Measurements from ENCODE around the gene TK2. TPM values are rescaled to one million over a fixed set of nuclear protein-coding genes. Genes with fewer than 3 reads are reported as not detected.

TK2 gene
- total RNA-seq, 1 donor: 38.9 TPM

DNA sequence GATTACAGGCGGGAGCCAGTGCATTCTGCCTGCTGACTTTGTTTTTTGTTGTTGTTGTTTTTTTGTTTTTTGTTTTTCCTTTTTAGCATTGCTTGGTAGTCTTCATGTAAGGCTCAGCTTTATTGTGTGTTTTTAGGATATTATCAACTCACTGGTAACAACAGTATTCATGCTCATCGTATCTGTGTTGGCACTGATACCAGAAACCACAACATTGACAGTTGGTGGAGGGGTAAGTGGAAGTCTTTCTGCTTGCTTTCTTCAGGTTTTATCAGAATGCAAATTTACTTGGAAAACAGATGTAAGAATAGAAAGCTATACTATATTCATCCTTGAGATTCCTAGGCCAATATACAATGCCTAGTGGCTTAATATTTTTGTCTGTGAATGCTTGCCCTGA lies 13.1 kb upstream of the TK2 start:
- TF ChIP-seq, protein P1, sequence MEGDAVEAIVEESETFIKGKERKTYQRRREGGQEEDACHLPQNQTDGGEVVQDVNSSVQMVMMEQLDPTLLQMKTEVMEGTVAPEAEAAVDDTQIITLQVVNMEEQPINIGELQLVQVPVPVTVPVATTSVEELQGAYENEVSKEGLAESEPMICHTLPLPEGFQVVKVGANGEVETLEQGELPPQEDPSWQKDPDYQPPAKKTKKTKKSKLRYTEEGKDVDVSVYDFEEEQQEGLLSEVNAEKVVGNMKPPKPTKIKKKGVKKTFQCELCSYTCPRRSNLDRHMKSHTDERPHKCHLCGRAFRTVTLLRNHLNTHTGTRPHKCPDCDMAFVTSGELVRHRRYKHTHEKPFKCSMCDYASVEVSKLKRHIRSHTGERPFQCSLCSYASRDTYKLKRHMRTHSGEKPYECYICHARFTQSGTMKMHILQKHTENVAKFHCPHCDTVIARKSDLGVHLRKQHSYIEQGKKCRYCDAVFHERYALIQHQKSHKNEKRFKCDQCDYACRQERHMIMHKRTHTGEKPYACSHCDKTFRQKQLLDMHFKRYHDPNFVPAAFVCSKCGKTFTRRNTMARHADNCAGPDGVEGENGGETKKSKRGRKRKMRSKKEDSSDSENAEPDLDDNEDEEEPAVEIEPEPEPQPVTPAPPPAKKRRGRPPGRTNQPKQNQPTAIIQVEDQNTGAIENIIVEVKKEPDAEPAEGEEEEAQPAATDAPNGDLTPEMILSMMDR (IDR thresholded peaks at IDR 0.05; ENCODE audit: insufficient read depth, low read depth, low read length): no peak
- no peak overlapping the region for H3K4me3 ChIP-seq (ENCODE audit: low read depth, low read length)
- no peak for DNase-seq (ENCODE audit: low read depth)

DNA sequence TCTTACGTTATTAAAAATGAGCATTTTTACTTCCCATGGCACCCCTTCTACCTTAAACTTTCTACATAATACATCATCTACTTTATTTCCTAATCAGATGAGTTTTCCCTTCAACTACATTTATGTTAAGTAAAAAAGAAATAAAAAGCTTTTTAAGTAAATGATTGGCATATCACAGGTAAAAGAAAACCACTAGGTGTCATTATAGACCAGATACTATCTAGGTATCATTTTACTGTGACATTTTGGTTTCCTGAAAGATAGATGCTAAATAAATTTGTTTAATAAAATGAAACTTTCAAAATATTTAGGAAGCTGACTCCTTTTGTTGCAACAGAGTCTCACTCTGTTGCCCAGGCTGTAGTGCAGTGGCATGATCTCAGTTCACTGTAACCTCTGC lies 12.5 kb upstream of the TK2 start:
- TF ChIP-seq, protein P1 (IDR thresholded peaks at IDR 0.05; ENCODE audit: insufficient read depth, low read depth, low read length): no peak
- no peak overlapping the region for H3K4me3 ChIP-seq (ENCODE audit: low read depth, low read length)
- no peak for DNase-seq (ENCODE audit: low read depth)

DNA sequence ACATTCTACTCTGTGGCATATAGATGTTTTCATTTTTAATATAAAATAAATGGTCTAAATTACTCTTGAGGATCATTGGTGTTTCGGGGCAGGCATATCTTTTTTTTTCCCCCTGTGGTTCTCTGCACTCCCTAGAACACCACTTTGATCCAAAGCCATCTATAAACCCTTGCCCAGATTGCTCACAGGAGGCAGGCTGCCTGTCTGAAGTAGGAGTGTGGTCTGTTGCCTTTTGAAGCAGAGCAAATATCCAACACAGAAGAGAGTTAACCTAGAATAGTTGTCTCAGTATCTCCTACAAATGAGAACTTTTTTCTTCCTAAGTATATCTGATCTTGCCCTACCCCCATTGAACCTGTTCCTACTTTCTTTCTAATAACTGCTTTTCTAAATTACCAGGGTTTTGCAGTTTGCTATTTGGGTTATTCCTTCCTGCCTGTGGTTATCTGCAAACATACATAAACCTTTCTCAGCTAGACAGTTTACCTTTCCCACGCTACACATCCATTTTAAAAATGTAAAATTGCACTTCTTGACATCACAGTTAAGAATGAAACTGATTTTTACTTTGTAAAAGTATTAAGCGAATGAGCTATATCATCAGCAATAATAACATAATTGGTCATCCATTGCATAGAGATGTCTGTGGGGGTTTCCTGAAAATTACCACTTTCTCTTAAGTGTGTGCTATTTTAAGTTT lies 11.6 kb upstream of the TK2 start:
- DNase-seq (ENCODE audit: low read depth): no peak
- H3K4me3 ChIP-seq (ENCODE audit: low read depth, low read length): no peak overlapping the region
- TF ChIP-seq, protein P1 (IDR thresholded peaks at IDR 0.05; ENCODE audit: insufficient read depth, low read depth, low read length): no peak

DNA sequence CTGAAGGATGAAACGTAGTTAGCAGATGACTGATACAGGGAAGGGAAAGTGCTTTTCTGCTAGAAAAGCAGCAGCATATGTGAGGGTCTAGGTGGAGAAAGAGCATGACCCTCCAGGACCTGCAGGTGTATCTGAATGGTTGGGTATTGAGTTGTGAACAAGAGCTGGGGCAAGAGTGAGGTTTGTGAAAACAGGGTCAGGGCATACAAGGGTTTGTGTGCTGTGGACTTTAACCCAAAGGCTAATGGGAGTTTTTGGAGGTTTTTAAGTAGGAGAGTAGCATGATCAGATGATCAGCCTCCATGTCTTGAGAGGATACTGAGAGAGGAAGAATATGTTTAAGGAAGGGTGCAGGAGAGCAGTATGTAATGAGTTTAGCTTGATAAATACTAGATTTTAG lies 10.2 kb upstream of the TK2 start:
- H3K4me3 ChIP-seq (ENCODE audit: low read depth, low read length): no peak overlapping the region
- TF ChIP-seq, protein P1 (IDR thresholded peaks at IDR 0.05; ENCODE audit: insufficient read depth, low read depth, low read length): no peak
- DNase-seq (ENCODE audit: low read depth): no peak

DNA sequence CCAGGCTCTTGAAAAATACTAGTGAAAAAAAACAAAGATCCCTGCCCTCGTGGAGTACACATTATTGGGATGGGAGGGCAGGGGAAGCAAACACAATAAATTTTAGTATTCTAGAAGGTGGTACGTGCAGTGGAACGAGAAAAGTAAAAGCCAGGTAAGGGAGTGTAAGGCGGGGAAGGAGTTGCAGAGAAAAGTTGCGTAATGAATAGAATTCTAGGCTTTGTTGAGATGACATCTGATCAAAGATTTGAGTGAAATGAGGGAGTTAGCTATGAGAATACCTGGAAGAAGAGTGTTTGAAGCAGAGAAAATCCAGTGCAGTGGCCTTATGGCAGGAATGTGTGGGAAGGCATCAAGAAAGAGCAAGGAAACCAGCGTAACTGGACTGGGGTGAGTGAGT lies 4.6 kb upstream of the TK2 start:
- TF ChIP-seq, protein P1 (IDR thresholded peaks at IDR 0.05; ENCODE audit: insufficient read depth, low read depth, low read length): no peak
- H3K4me3 ChIP-seq (ENCODE audit: low read depth, low read length): no peak overlapping the region
- DNase-seq (ENCODE audit: low read depth): no peak

- H3K4me3 ChIP-seq (ENCODE audit: low read depth, low read length): no peak overlapping the region
- no peak for DNase-seq (ENCODE audit: low read depth)
- TF ChIP-seq, protein P1 (IDR thresholded peaks at IDR 0.05; ENCODE audit: insufficient read depth, low read depth, low read length): no peak
Measured at GRCh38 chr16:66554021-66554420, 4.1 kb upstream of the TK2 start.

- no peak for DNase-seq (ENCODE audit: low read depth)
- TF ChIP-seq, protein P1 (IDR thresholded peaks at IDR 0.05; ENCODE audit: insufficient read depth, low read depth, low read length): no peak
- H3K4me3 ChIP-seq (ENCODE audit: low read depth, low read length): peak overlapping the region; percentile 83
Measured at GRCh38 chr16:66553223-66553622, 3.3 kb upstream of the TK2 start.

Measured in fibroblast of villous mesenchyme (primary cell).